Erythroblast (primary cell): ENCODE data around the gene AMH.

Experiments used
- GATA1 ChIP-seq: IDR thresholded peaks from 2 replicates; pipeline ENCODE4 v1.6.1; 2011; ENCODE audit warnings: low read depth, mild to moderate bottlenecking, control low read depth, low read length, moderate library complexity
- POLR2A ChIP-seq: IDR thresholded peaks from 2 replicates; pipeline ENCODE4 v1.6.1; 2011; ENCODE audit warnings: mild to moderate bottlenecking, low read length

GRCh38 chr19:2288818-2289713 is 39.9 kb downstream of the AMH start:
- TF ChIP-seq POLR2A (no peak), GATA1 (no peak)
